Right lung (tissue), 10 donors: Measurements from ENCODE around the gene ANP32D. TPM values are rescaled to one million over a fixed set of nuclear protein-coding genes. Genes with fewer than 3 reads are reported as not detected.
"Not testable (repeated sequence)": the region's sequence is repeated elsewhere in the genome, so short reads cannot be mapped to it uniquely, and the experiment has no call there.

Source experiments
- DNase-seq, 2 donors: peaks; one replicate each; pipeline ENCODE4 v3.0.0-alpha.2; 2013
- long read RNA-seq, 8 donors: transcript quantifications; one replicate each; lab custom pipeline, GENCODE V29; 2026
- polyA plus RNA-seq, 5 donors: library from polyadenylated mRNA; unstranded; fragments of 120-200 nt; gene quantifications; one replicate each; pipeline versions ENCODE4 v1.2.1 to v1.2.3, GENCODE V29; 2013; ENCODE audit warnings: inconsistent platforms in 1 of 5, low replicate concordance in 1 of 5; ENCODE audit not compliant: insufficient read length in 5 of 5, insufficient read depth in 1 of 5

The ANP32D gene
- polyA plus RNA-seq: under 1 TPM in 4 of 5 donors, not detected in 1; 0.13 to 0.54 (median 0.21) TPM
- long read RNA-seq, donor 1: 0 reads
- long read RNA-seq, donor 2: 0 reads
- long read RNA-seq, donor 3: 0 reads
- long read RNA-seq, donor 4: 0 reads
- long read RNA-seq, donor 5, partial matches to known transcripts: 0 of 1 reads
- long read RNA-seq, donor 5, other reads (novel, unspliced or antisense): 0 of 1 reads
- long read RNA-seq, donor 6: 0 reads
- long read RNA-seq, donor 7: 0 reads
- long read RNA-seq, donor 8: 0 reads

- DNase-seq: no peak
Measured at GRCh38 chr12:48472259-48472658, at the start of gene ANP32D. Gene ANP32D (plus strand): TSS chr12:48472559. CDS start chr12:48472665, 106 bp downstream.

GRCh38 chr12:48423171-48423570 lies 49.2 kb upstream of the ANP32D start:
- DNase-seq: no peak

- DNase-seq: no peak
Measured at GRCh38 chr12:48424644-48425043, 47.7 kb upstream of the ANP32D start.

DNA sequence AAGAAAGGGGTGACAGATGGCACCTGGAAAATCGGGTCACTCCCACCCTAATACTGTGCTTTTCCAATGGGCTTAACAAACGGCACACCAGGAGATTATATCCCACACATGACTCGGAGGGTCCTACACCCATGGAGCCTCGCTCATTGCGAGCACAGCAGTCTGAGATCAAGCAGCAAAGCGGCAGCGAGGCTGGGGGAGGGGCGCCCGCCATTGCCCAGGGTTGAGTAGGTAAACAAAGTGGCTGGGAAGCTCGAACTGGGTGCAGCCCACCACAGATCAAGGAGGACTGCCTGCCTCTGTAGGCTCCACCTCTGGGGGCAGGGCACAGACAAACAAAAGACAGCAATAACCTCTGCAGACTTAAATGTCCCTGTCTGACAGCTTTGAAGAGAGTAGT lies 38.3 kb upstream of the ANP32D start:
- not testable (repeated sequence) for DNase-seq

GRCh38 chr12:48441069-48441468 lies 31.3 kb upstream of the ANP32D start:
- no peak for DNase-seq

- no peak for DNase-seq
Measured at GRCh38 chr12:48442179-48442847, 30.0 kb upstream of the ANP32D start.

DNA sequence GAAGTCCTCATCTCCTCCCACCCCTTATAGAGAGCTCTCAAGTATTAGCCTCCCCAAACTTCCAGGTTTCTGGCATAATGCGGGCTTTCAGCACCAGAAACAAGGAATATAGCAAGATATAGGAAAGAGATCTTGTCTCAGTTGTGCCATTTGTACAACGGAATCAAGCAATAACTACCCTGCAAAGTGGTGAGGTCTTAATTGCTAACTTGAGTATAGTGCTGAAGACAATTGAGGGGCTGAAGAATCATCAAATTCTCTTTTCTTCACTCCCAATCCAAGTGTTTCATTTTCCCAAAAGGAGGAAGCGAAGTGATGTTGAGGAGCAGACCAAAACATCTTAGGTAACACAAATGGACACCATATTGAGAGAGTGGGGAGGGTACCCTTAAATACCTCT lies 26.8 kb upstream of the ANP32D start:
- DNase-seq: no peak

GRCh38 chr12:48446161-48446776 lies 26.1 kb upstream of the ANP32D start:
- no peak for DNase-seq

GRCh38 chr12:48447755-48448154 lies 24.6 kb upstream of the ANP32D start:
- DNase-seq: no peak

GRCh38 chr12:48451372-48451771 lies 21.0 kb upstream of the ANP32D start:
- DNase-seq: no peak

- DNase-seq: not testable (repeated sequence)
Measured at GRCh38 chr12:48452961-48453360, 19.4 kb upstream of the ANP32D start.

- no peak for DNase-seq
Measured at GRCh38 chr12:48454667-48455066, 17.7 kb upstream of the ANP32D start.

DNA sequence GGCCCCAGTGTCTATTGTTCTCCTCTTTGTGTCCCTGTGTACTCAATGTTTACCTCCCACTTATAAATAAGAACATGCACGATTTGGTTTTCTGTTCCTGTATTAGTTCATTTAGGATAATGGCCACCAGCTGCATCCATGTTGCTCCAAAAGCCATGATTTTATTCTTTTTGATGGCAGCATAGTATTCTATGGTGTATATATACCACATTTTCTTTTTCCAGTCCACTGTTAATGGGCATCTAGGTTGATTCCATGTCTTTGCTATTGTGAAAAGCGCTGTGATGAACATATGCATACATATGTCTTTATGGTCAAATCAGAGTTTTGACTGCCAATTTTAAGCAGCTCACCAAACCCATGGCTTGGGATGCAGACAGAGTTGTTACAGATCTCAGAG lies 17.2 kb upstream of the ANP32D start:
- DNase-seq: no peak

- no peak for DNase-seq
Measured at GRCh38 chr12:48459259-48459658, 13.1 kb upstream of the ANP32D start.

DNA sequence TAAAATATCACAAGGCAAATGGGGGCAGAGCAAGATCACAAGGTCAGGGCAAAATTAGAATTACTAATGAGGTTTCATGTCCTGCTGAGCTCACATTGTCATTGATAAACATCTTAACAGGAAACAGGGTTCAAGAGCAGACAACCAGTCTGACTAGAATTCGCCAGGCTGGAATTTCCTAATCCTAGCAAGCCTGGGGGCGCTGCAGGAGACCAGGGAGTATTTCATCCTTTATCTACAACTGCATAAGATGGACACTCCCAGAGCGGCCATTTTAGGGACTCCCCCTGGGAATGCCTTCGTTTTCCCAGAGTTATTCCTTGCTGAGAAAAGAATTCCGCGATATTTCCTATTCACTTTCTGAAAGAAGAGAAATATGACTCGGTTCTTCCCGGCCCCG lies 3.3 kb upstream of the ANP32D start:
- DNase-seq: not testable (repeated sequence)

DNA sequence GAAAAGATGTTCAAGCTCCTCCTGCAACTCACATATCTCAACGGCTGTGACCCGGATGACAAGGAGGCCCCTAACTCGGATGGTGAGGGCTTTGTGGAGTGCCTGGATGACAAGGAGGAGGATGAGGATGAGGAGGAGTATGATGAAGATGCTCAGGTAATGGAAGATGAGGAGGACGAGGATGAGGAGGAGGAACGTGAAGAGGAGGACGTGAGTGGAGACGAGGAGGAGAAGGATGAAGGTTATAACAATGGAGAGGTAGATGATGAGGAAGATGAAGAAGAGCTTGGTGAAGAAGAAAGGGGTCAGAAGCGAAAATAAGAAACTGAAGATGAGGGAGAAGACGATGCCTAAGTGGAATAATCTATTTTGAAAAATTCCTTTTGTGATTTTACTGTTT lies 702 bp downstream of the ANP32D start:
- no peak for DNase-seq

GRCh38 chr12:48474497-48474896 lies 2.1 kb downstream of the ANP32D start:
- not testable (repeated sequence) for DNase-seq

DNA sequence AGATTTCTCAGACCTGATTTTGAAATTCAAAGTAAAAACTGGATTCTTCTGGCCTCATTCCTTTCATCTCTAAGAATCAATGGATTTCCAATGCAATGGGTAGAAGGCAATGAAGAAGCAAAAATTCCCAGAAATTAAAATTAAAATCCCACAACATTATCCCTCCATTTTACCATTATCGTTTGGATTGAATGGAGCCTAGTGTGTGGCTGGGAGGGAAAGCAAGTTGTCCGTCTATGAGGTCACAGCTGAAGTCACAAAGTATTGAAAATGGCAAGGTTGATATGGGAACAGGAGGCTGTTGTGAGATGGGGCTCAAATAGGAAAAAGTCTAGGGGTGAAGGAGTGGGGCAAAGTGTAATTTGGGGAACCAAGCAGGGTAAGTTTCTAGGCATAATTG lies 9.8 kb downstream of the ANP32D start, which contains the start of gene C12orf54:
C12orf54 (plus strand) TSS at position 301 of the 400 bp plus-strand sequence. CDS start 799 bp downstream, outside the sequence.
- DNase-seq: no peak

DNA sequence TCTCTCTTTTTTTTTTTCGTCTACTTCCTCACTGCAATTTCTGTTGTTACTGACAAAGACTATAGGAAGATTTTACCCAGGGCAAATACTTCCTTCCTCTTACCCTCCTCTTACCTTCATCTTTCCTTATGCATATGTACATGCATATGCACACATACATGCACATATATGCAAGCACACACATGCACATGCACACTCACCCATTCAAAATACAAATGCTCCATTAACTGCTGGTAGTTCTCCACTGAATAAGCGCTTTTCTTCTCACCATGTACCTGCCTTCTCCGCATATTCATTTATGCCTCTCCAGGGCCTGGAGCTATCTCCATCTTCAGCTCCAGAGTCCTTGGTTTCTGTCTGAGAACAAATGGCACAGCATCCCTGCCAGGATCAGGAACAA lies 10.6 kb downstream of the ANP32D start:
- no peak for DNase-seq

DNA sequence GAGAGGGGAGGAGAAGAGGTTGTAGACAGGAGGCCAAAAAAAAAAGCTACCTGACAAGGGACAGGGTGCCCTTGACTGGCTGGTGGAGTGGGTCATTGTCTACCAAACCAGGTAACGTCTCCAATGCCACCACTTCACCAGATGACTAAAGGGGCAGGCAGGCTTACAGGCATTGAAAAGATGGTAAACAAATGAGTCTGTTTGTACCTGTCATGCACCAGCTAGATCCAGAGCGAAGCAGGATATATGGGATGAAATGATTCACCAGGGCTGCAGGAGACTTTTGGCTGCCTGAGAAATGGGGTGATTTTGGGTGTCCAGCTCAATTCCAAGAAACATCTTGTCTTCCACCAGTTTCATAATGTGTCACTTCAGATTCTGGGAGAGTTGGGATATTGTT lies 13.9 kb downstream of the ANP32D start:
- DNase-seq: no peak

- DNase-seq: no peak
Measured at GRCh38 chr12:48486679-48487078, 14.3 kb downstream of the ANP32D start.

DNA sequence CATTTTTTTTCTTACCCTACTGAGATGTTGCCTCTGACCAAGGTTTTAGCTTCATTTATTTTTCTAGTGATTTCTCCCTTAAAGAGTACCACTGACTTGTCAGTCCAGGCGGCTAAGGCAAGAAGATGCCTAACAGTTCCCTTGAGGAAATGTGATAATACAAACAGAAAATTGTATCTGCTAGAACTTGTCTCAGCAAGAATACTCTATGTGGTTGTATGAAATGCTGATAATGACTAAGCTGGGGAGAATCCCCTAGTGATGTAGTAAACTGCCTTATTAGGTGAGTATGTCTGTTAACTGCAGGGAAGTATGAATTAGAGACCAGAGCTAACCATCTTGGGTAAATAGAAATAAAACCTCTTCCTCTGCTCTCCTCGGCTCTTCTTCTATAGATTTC lies 16.7 kb downstream of the ANP32D start:
- no peak for DNase-seq

GRCh38 chr12:48489456-48489855 lies 17.1 kb downstream of the ANP32D start:
- not testable (repeated sequence) for DNase-seq
